ENCODE results near the gene FHOD3.
"Not testable (repeated sequence)": the region's sequence is repeated elsewhere in the genome, so short reads cannot be mapped to it uniquely, and the experiment has no call there.

The FHOD3 gene

GRCh38 chr18:36756242-36756641, 458.7 kb downstream of the FHOD3 start:
- DNase-seq (ENCODE audit: low spot score) = no peak

GRCh38 chr18:36757081-36757480, 459.6 kb downstream of the FHOD3 start:
- peak; percentile 89 for DNase-seq (ENCODE audit: low spot score)

- DNase-seq (ENCODE audit: low spot score) = no peak
Measured at GRCh38 chr18:36757991-36758390, 460.5 kb downstream of the FHOD3 start.

- DNase-seq (ENCODE audit: low spot score) = no peak
Measured at GRCh38 chr18:36758623-36759022, 461.1 kb downstream of the FHOD3 start.

GRCh38 chr18:36759167-36759776, 461.8 kb downstream of the FHOD3 start:
- no peak for DNase-seq (ENCODE audit: low spot score)

GRCh38 chr18:36760598-36760997, 463.1 kb downstream of the FHOD3 start:
- DNase-seq (ENCODE audit: low spot score) = no peak

- DNase-seq (ENCODE audit: low spot score) = no peak
Measured at GRCh38 chr18:36761186-36761698, 463.7 kb downstream of the FHOD3 start.

GRCh38 chr18:36762074-36762473, 464.6 kb downstream of the FHOD3 start:
- DNase-seq (ENCODE audit: low spot score) = no peak

- DNase-seq (ENCODE audit: low spot score) = not testable (repeated sequence)
Measured at GRCh38 chr18:36762965-36763364, 465.5 kb downstream of the FHOD3 start.

- DNase-seq (ENCODE audit: low spot score) = no peak
Measured at GRCh38 chr18:36766836-36767235, 469.3 kb downstream of the FHOD3 start.

GRCh38 chr18:36769172-36769571, 471.7 kb downstream of the FHOD3 start:
- DNase-seq (ENCODE audit: low spot score) = no peak

- no peak for DNase-seq (ENCODE audit: low spot score)
Measured at GRCh38 chr18:36769611-36770314, 472.2 kb downstream of the FHOD3 start.

- no peak for DNase-seq (ENCODE audit: low spot score)
Measured at GRCh38 chr18:36770315-36770946, 472.9 kb downstream of the FHOD3 start.

- no peak for DNase-seq (ENCODE audit: low spot score)
Measured at GRCh38 chr18:36771245-36771644, 473.7 kb downstream of the FHOD3 start.

- DNase-seq (ENCODE audit: low spot score) = no peak
Measured at GRCh38 chr18:36772241-36772723, 474.8 kb downstream of the FHOD3 start.

GRCh38 chr18:36775396-36775795, 477.9 kb downstream of the FHOD3 start:
- no peak for DNase-seq (ENCODE audit: low spot score)

- no peak for DNase-seq (ENCODE audit: low spot score)
Measured at GRCh38 chr18:36776650-36777049, 479.1 kb downstream of the FHOD3 start.

GRCh38 chr18:36777566-36777965, 480.1 kb downstream of the FHOD3 start:
- DNase-seq (ENCODE audit: low spot score) = no peak

GRCh38 chr18:36780748-36781147, 483.2 kb downstream of the FHOD3 start:
- DNase-seq (ENCODE audit: low spot score) = no peak

GRCh38 chr18:36782710-36783109, 485.2 kb downstream of the FHOD3 start:
- DNase-seq (ENCODE audit: low spot score) = no peak

GRCh38 chr18:36783792-36784191, 486.3 kb downstream of the FHOD3 start:
- DNase-seq (ENCODE audit: low spot score) = no peak

- DNase-seq (ENCODE audit: low spot score) = no peak
Measured at GRCh38 chr18:36786686-36787085, 489.2 kb downstream of the FHOD3 start.
